IMR-90 (cell line): ENCODE results near the gene ROGDI. TPM values are rescaled to one million over a fixed set of nuclear protein-coding genes. Genes with fewer than 3 reads are reported as not detected.

Source experiments
- ATAC-seq: fragments of 200-7000 bp; cut with Tn5 transposase; 2 replicates; pipeline ENCODE4 v1.9.1; 2020; ENCODE audit warnings: low read depth, mild to moderate bottlenecking, moderate library complexity
- BruUV-seq: library from RNA; stranded (reverse); fragments of 400-500 nt; replicated peaks from 2 replicates; lab custom pipeline; 2021; lab: Mats Ljungman, UMichigan
- CTCF ChIA-PET: fragments of 300-600 bp; formaldehyde crosslinking; extraction: SDS; loops from one replicate; lab custom pipeline; 2021; ENCODE audit warnings: antibody characterized with exemption; lab: Yijun Ruan, JAX
- POLR2A ChIA-PET: fragments of 300-600 bp; sonication (Branson Sonifier 250); formaldehyde crosslinking; loops from one replicate; lab custom pipeline; 2022; ENCODE audit warnings: antibody characterized with exemption; ENCODE audit not compliant: unreplicated experiment; lab: Charles Lee
- DNase-seq: peaks from one replicate; pipeline ENCODE4 v3.0.0; 2013
- H2AFZ ChIP-seq: replicated peaks from 2 replicates; pipeline ENCODE3; 2013; ENCODE audit warnings: low read length, mild to moderate bottlenecking; ENCODE audit not compliant: poor library complexity
- H2AK5ac ChIP-seq: 2 replicates; pipeline ENCODE4 v1.6.1; 2013; ENCODE audit warnings: low read depth, low read length, inconsistent platforms
- H2AK9ac ChIP-seq: replicated peaks from 2 replicates; pipeline ENCODE3; 2013; ENCODE audit warnings: mild to moderate bottlenecking, low read depth, low read length, moderate library complexity; ENCODE audit not compliant: poor library complexity
- H2BK120ac ChIP-seq: 2 replicates; pipeline ENCODE4 v1.6.1; 2013; ENCODE audit warnings: low read depth, low read length, inconsistent platforms
- H2BK15ac ChIP-seq: 3 replicates; pipeline ENCODE4 v1.6.1; 2013; ENCODE audit warnings: low read depth, low read length, inconsistent platforms
- H2BK20ac ChIP-seq: 2 replicates; pipeline ENCODE4 v1.6.1; 2013; ENCODE audit warnings: low read depth, mild to moderate bottlenecking, inconsistent platforms, low read length, moderate library complexity
- H2BK5ac ChIP-seq: 2 replicates; pipeline ENCODE4 v1.6.1; 2013; ENCODE audit warnings: mild to moderate bottlenecking, low read depth, low read length, inconsistent platforms; ENCODE audit not compliant: poor library complexity, severe bottlenecking
- H3K14ac ChIP-seq: replicated peaks from 2 replicates; pipeline ENCODE4 v1.6.1; 2013; ENCODE audit warnings: low read depth, low read length, inconsistent platforms
- H3K18ac ChIP-seq: 2 replicates; pipeline ENCODE4 v1.6.1; 2013; ENCODE audit warnings: low read depth, low read length, control low read depth
- H3K23ac ChIP-seq: 2 replicates; pipeline ENCODE4 v1.6.1; 2013; ENCODE audit warnings: low read depth, low read length, inconsistent platforms
- H3K27ac ChIP-seq: 2 replicates; pipeline ENCODE4 v1.5.1; 2013; ENCODE audit warnings: mild to moderate bottlenecking, control low read depth, low read length; ENCODE audit not compliant: insufficient read depth
- H3K27me3 ChIP-seq: 2 replicates; pipeline ENCODE4 v1.6.1; 2013; ENCODE audit warnings: low read length; ENCODE audit not compliant: control insufficient read depth, insufficient read depth
- H3K36me3 ChIP-seq: 2 replicates; pipeline ENCODE4 v1.6.1; 2013; ENCODE audit warnings: low read length, mixed read lengths; ENCODE audit not compliant: control insufficient read depth, insufficient read depth
- H3K4ac ChIP-seq: 2 replicates; pipeline ENCODE4 v1.6.1; 2013; ENCODE audit warnings: low read depth, low read length, inconsistent platforms
- H3K4me1 ChIP-seq: 2 replicates; pipeline ENCODE4 v1.6.1; 2013; ENCODE audit warnings: low read length, mixed read lengths; ENCODE audit not compliant: control insufficient read depth, insufficient read depth
- H3K4me2 ChIP-seq: 2 replicates; pipeline ENCODE4 v1.6.1; 2013; ENCODE audit warnings: low read depth, mild to moderate bottlenecking, control low read depth, low read length, moderate library complexity
- H3K4me3 ChIP-seq: 2 replicates; pipeline ENCODE4 v1.5.1; 2013; ENCODE audit warnings: low read depth, mild to moderate bottlenecking, control low read depth, low read length, moderate library complexity; ENCODE audit not compliant: insufficient read depth
- H3K56ac ChIP-seq: 2 replicates; pipeline ENCODE4 v1.6.1; 2013; ENCODE audit warnings: low read length, inconsistent platforms; ENCODE audit not compliant: insufficient read depth; ENCODE audit errors: extremely low read depth
- H3K79me1 ChIP-seq, 2 experiments: 2 replicates each; pipeline ENCODE4 v1.6.1; 2013; ENCODE audit warnings: low read length in 2 of 2, inconsistent platforms in 1 of 2, low read depth in 1 of 2
- H3K9ac ChIP-seq: 2 replicates; pipeline ENCODE4 v1.6.1; 2013; ENCODE audit warnings: low read depth, low read length, control low read depth
- H3K9me1 ChIP-seq: 2 replicates; pipeline ENCODE4 v1.6.1; 2013; ENCODE audit warnings: low read length, inconsistent platforms; ENCODE audit not compliant: insufficient read depth
- H3K9me3 ChIP-seq: 2 replicates; pipeline ENCODE4 v1.6.1; 2013; ENCODE audit warnings: low read length; ENCODE audit not compliant: control insufficient read depth, insufficient read depth
- H4K20me1 ChIP-seq: 2 replicates; pipeline ENCODE4 v1.6.1; 2013; ENCODE audit warnings: low read length, inconsistent platforms; ENCODE audit not compliant: insufficient read depth
- H4K5ac ChIP-seq: 2 replicates; pipeline ENCODE4 v1.6.1; 2013; ENCODE audit warnings: mild to moderate bottlenecking, low read depth, low read length, control low read depth
- H4K8ac ChIP-seq, 2 experiments: 2 replicates each; pipeline ENCODE4 v1.6.1; 2013; ENCODE audit warnings: low read depth in 2 of 2, low read length in 2 of 2, control low read depth in 1 of 2, inconsistent platforms in 1 of 2
- H4K91ac ChIP-seq: 2 replicates; pipeline ENCODE4 v1.6.1; 2013; ENCODE audit warnings: low read depth, low read length, inconsistent platforms; ENCODE audit not compliant: insufficient read depth
- BHLHE40 ChIP-seq: fragments of 150-350 bp; IDR thresholded peaks from 2 replicates; pipeline ENCODE4 v1.6.1; 2016; ENCODE audit warnings: mild to moderate bottlenecking, low read depth, low read length
- CEBPB ChIP-seq: IDR thresholded peaks from 2 replicates; pipeline ENCODE4 v1.6.1; 2012; ENCODE audit warnings: low read depth, low read length, improper control_type of control experiment
- CHD1 ChIP-seq: IDR thresholded peaks from 2 replicates; pipeline ENCODE4 v1.6.1; 2012; ENCODE audit warnings: low read depth, low read length, improper control_type of control experiment
- CTCF ChIP-seq: conservative IDR thresholded peaks from 2 replicates; pipeline ENCODE4 v1.5.1; 2012; ENCODE audit warnings: mild to moderate bottlenecking, low read depth, low read length, improper control_type of control experiment
- ELK1 ChIP-seq: fragments of 150-350 bp; IDR thresholded peaks from 2 replicates; pipeline ENCODE4 v1.6.1; 2016; ENCODE audit warnings: low read depth, mild to moderate bottlenecking, low read length, moderate library complexity, borderline replicate concordance
- FOS ChIP-seq: fragments of 150-350 bp; IDR thresholded peaks from 2 replicates; pipeline ENCODE4 v1.6.1; 2016; ENCODE audit warnings: low read depth, low read length
- MAFK ChIP-seq: IDR thresholded peaks from 2 replicates; pipeline ENCODE4 v1.6.1; 2012; ENCODE audit warnings: low read depth, low read length, improper control_type of control experiment
- MAZ ChIP-seq: IDR thresholded peaks from 2 replicates; pipeline ENCODE4 v1.6.1; 2012; ENCODE audit warnings: low read depth, mild to moderate bottlenecking, low read length, improper control_type of control experiment, moderate library complexity, borderline replicate concordance
- MXI1 ChIP-seq: IDR thresholded peaks from 2 replicates; pipeline ENCODE4 v1.6.1; 2012; ENCODE audit warnings: low read depth, mild to moderate bottlenecking, low read length, moderate library complexity, borderline replicate concordance
- NFE2L2 ChIP-seq: fragments of 150-350 bp; IDR thresholded peaks from 2 replicates; pipeline ENCODE4 v1.6.1; 2016; ENCODE audit warnings: low read depth, mild to moderate bottlenecking, low read length
- POLR2A ChIP-seq: IDR thresholded peaks from 2 replicates; pipeline ENCODE4 v1.6.1; 2012; ENCODE audit warnings: mild to moderate bottlenecking, low read depth, low read length
- RAD21 ChIP-seq: IDR thresholded peaks from 2 replicates; pipeline ENCODE4 v1.6.1; 2012; ENCODE audit warnings: low read length, improper control_type of control experiment
- RCOR1 ChIP-seq: IDR thresholded peaks from 2 replicates; pipeline ENCODE4 v1.6.1; 2012; ENCODE audit warnings: mild to moderate bottlenecking, low read length, improper control_type of control experiment; ENCODE audit not compliant: insufficient replicate concordance
- RFX5 ChIP-seq: IDR thresholded peaks from 2 replicates; pipeline ENCODE4 v1.8.0; 2012; ENCODE audit warnings: low read depth, mild to moderate bottlenecking, low read length, moderate library complexity
- SMC3 ChIP-seq: fragments of 150-350 bp; IDR thresholded peaks from 2 replicates; pipeline ENCODE4 v1.6.1; 2016; ENCODE audit warnings: low read depth, mild to moderate bottlenecking, antibody characterized with exemption, low read length, moderate library complexity
- USF2 ChIP-seq: fragments of 150-350 bp; IDR thresholded peaks from 2 replicates; pipeline ENCODE4 v1.6.1; 2017; ENCODE audit warnings: mild to moderate bottlenecking, antibody characterized with exemption, low read length, low read depth
- WGBS, 2 experiments: methylation state at CpG; one replicate each; pipeline versions ENCODE4 v1.1.5 to v1.1.7; 2013; ENCODE audit warnings: missing lambda C conversion rate in 2 of 2; ENCODE audit not compliant: insufficient read length in 1 of 2; ENCODE audit errors: extremely low coverage in 2 of 2; 5-methylcytosine and 5-hydroxymethylcytosine counted together
- dilution Hi-C: fragments of 300-500 bp; cut with HindIII; formaldehyde crosslinking; loops from one replicate; pipeline ENCODE4 v1.14.3; 2018; ENCODE audit warnings: low sequenced_read_pairs; ENCODE audit not compliant: unreplicated experiment
- in situ Hi-C: fragments of 300-500 bp; cut with MboI; formaldehyde crosslinking; loops from 3 replicates; pipeline ENCODE4 v1.14.3; 2019; ENCODE audit warnings: low sequenced_read_pairs, inconsistent platforms, mixed read lengths
- intact Hi-C: fragments of 100-400 bp; cut with micrococcal nuclease; formaldehyde crosslinking; loops from 2 replicates; pipeline ENCODE4 v1.10.0; 2022
- polyA plus RNA-seq, 3 experiments: library from polyadenylated mRNA; depleted of rRNA; stranded (reverse); fragments of >200 nt; gene quantifications; 2 replicates each; pipeline ENCODE4 v1.2.3, GENCODE V29; 2012; ENCODE audit warnings: low replicate concordance in 1 of 3
- total RNA-seq: library from RNA; depleted of rRNA; stranded (reverse); fragments of >200 nt; gene quantifications from 2 replicates; pipeline ENCODE4 v1.2.3, GENCODE V29; 2012

ROGDI gene
- total and polyA plus RNA-seq, 2 of the 4 experiments (the other 2 are of a cell fraction), result 13.6 to 27.1 TPM

- ChIA-PET POLR2A (no interaction called here), CTCF (no interaction called here)
- in situ Hi-C loops, result loop anchor here (10.0 kb wide), 1 partner anchor 193 kb away; the partner anchor contains the start of gene SEC14L5
- peaks cover 57% of the 10 kb centered on the region for H3K36me3 ChIP-seq
- peaks cover 6% of the 10 kb centered on the region; the same call in 1 of the 2 replicates for H3K4me1 ChIP-seq
- H3K14ac ChIP-seq, result no peak overlapping the region
- no peak overlapping the region for H3K4ac ChIP-seq
- H4K91ac ChIP-seq, result no peak overlapping the region
- no peak overlapping the region for H3K9ac ChIP-seq
- no peaks in the 10 kb centered on the region; the same call in 1 of the 2 replicates for H4K20me1 ChIP-seq
- H4K8ac ChIP-seq, result no peak overlapping the region
- no peak overlapping the region for H3K56ac ChIP-seq
- H2AFZ ChIP-seq, result no peak overlapping the region
- H2BK5ac ChIP-seq, result no peak overlapping the region
- H3K23ac ChIP-seq, result no peak overlapping the region
- H3K4me3 ChIP-seq, result no peak overlapping the region
- peaks cover 18 to 27% of the 10 kb centered on the region in 2 experiments for H3K79me1 ChIP-seq
- 100% methylated on average over 1 of the region's 9 CpGs; no CpG with 5 or more reads in 1 of the 2 experiments for WGBS, 2 experiments
- dilution Hi-C loops, result no loop called here
- no peak overlapping the region for H2BK120ac ChIP-seq
- intact Hi-C loops, result no loop called here
- DNase-seq, result no peak
- H3K9me3 ChIP-seq, result no peaks in the 10 kb centered on the region
- no peak overlapping the region for H3K4me2 ChIP-seq
- no TSS peak for BruUV-seq
- H4K5ac ChIP-seq, result no peak overlapping the region
- no peak overlapping the region for H2AK9ac ChIP-seq
- no peak overlapping the region for H2BK20ac ChIP-seq
- no peak overlapping the region for H3K27ac ChIP-seq
- TF ChIP-seq MAZ, result no peak
- TF ChIP-seq SMC3, result no peak
- no peak for TF ChIP-seq RAD21
- TF ChIP-seq ELK1, result no peak
- TF ChIP-seq CTCF, result no peak
- TF ChIP-seq FOS, result no peak
- no peak for TF ChIP-seq CEBPB
- TF ChIP-seq MXI1, result no peak
- no peak for TF ChIP-seq BHLHE40
- no peak for TF ChIP-seq POLR2A
- no peak for TF ChIP-seq RFX5
- TF ChIP-seq MAFK, result no peak
- no peak for TF ChIP-seq RCOR1
- no peak for TF ChIP-seq NFE2L2
- no peak for TF ChIP-seq USF2
- TF ChIP-seq CHD1, result no peak
- no peaks in the 10 kb centered on the region for H3K9me1 ChIP-seq
- H3K27me3 ChIP-seq, result no peaks in the 10 kb centered on the region
- no peak overlapping the region for H2BK15ac ChIP-seq
- no peak overlapping the region for H3K18ac ChIP-seq
- no peak for ATAC-seq
- no peak overlapping the region for H2AK5ac ChIP-seq
Measured at GRCh38 chr16:4762205-4762604, 40.2 kb downstream of the ROGDI start.
